NT2/D1 (cell line): ENCODE results near the gene BCL2.

Experiments used
- YY1 ChIP-seq: IDR thresholded peaks from 2 replicates; pipeline ENCODE4 v1.6.1; 2011; ENCODE audit not compliant: insufficient read length, insufficient read depth
- ZNF274 ChIP-seq: IDR thresholded peaks from 2 replicates; pipeline ENCODE4 v1.6.1; 2011; ENCODE audit warnings: mild to moderate bottlenecking, low read depth, low read length

GRCh38 chr18:63180971-63181376 lies 138.6 kb downstream of the BCL2 start:
- no peak for TF ChIP-seq ZNF274
- no peak for TF ChIP-seq YY1
